Ishikawa (cell line): ENCODE measurements around the gene DDX4.

Source experiments
- CREB1 ChIP-seq: IDR thresholded peaks from 2 replicates; pipeline ENCODE4 v1.6.1; 2012; ENCODE audit warnings: low read depth
- EP300 ChIP-seq: IDR thresholded peaks from 2 replicates; pipeline ENCODE4 v1.6.1; 2012; ENCODE audit warnings: borderline replicate concordance
- NFIC ChIP-seq: IDR thresholded peaks from 2 replicates; pipeline ENCODE4 v1.6.1; 2012
- RAD21 ChIP-seq: IDR thresholded peaks from 2 replicates; pipeline ENCODE4 v1.6.1; 2012; ENCODE audit warnings: low read depth
- REST ChIP-seq: IDR thresholded peaks from 2 replicates; pipeline ENCODE4 v1.6.1; 2012; ENCODE audit warnings: low read depth, mild to moderate bottlenecking
- TAF1 ChIP-seq: IDR thresholded peaks from 2 replicates; pipeline ENCODE4 v1.6.1; 2012; ENCODE audit warnings: low read depth, mild to moderate bottlenecking
- TEAD4 ChIP-seq: IDR thresholded peaks from 2 replicates; pipeline ENCODE4 v1.6.1; 2012
- ZBTB7A ChIP-seq: IDR thresholded peaks from 2 replicates; pipeline ENCODE4 v1.6.1; 2012; ENCODE audit warnings: low read depth

GRCh38 chr5:55847837-55848236 lies 110.0 kb downstream of the DDX4 start:
- TF ChIP-seq EP300 (no peak), TAF1 (no peak), ZBTB7A (no peak), CREB1 (no peak), RAD21 (no peak), REST (no peak), TEAD4 (no peak), NFIC (no peak)
